Loucy (cell line): ENCODE results near the gene COPE.

Experiments used
- H2AFZ ChIP-seq: fragments of 200-600 bp; sonication (generic); 2 replicates; pipeline ENCODE4 v1.6.0; 2016; ENCODE audit warnings: antibody characterized with exemption, mild to moderate bottlenecking, low read length, moderate library complexity
- H3F3A ChIP-seq: fragments of 200-600 bp; 2 replicates; pipeline ENCODE4 v1.6.0; 2016; ENCODE audit warnings: antibody characterized with exemption, low read depth, mild to moderate bottlenecking
- H3K27me3 ChIP-seq: fragments of 200-600 bp; sonication (generic); 2 replicates; pipeline ENCODE4 v1.6.1; 2014; ENCODE audit warnings: low read length, mild to moderate bottlenecking; ENCODE audit not compliant: insufficient read depth, poor library complexity, severe bottlenecking
- H3K36me3 ChIP-seq: fragments of 200-600 bp; sonication (generic); 2 replicates; pipeline ENCODE4 v1.6.1; 2016; ENCODE audit warnings: low read length; ENCODE audit not compliant: insufficient read depth
- H3K4me1 ChIP-seq: fragments of 200-600 bp; sonication (generic); 2 replicates; pipeline ENCODE4 v1.5.1; 2014; ENCODE audit warnings: low read length, mild to moderate bottlenecking; ENCODE audit not compliant: insufficient read depth, poor library complexity, severe bottlenecking
- H3K4me2 ChIP-seq: fragments of 200-600 bp; sonication (generic); 2 replicates; pipeline ENCODE4 v1.6.0; 2014; ENCODE audit warnings: antibody characterized with exemption, low read length, low read depth, mild to moderate bottlenecking; ENCODE audit not compliant: poor library complexity, severe bottlenecking
- H3K4me3 ChIP-seq: fragments of 200-600 bp; sonication (generic); 2 replicates; pipeline ENCODE4 v1.5.1; 2014; ENCODE audit warnings: low read length, mild to moderate bottlenecking, mixed read lengths; ENCODE audit not compliant: poor library complexity, severe bottlenecking
- H3K79me2 ChIP-seq: fragments of 200-600 bp; sonication (generic); 2 replicates; pipeline ENCODE4 v1.6.1; 2014; ENCODE audit warnings: low read length; ENCODE audit not compliant: insufficient read depth
- H3K9ac ChIP-seq: fragments of 200-600 bp; sonication (generic); 2 replicates; pipeline ENCODE4 v1.6.0; 2014; ENCODE audit warnings: mild to moderate bottlenecking, low read depth, low read length, moderate library complexity; ENCODE audit not compliant: poor library complexity, severe bottlenecking
- H3K9me2 ChIP-seq: fragments of 200-600 bp; sonication (generic); replicated peaks from 2 replicates; pipeline ENCODE4 v1.6.1; 2016; ENCODE audit warnings: low read depth, low read length, mixed read lengths
- H3K9me3 ChIP-seq: fragments of 200-600 bp; sonication (generic); 2 replicates; pipeline ENCODE4 v1.6.1; 2014; ENCODE audit warnings: mild to moderate bottlenecking, antibody characterized with exemption, low read length, low read depth; ENCODE audit not compliant: insufficient read depth
- H4K20me1 ChIP-seq: fragments of 200-600 bp; sonication (generic); 2 replicates; pipeline ENCODE4 v1.6.0; 2014; ENCODE audit warnings: antibody characterized with exemption, low read length, mild to moderate bottlenecking; ENCODE audit not compliant: insufficient read depth, poor library complexity, severe bottlenecking
- CTCF ChIP-seq: fragments of 200-600 bp; sonication (generic); conservative IDR thresholded peaks from 2 replicates; pipeline ENCODE4 v1.5.1; 2014; ENCODE audit warnings: mild to moderate bottlenecking, antibody characterized with exemption, low read length
- EZH2phosphoT487 ChIP-seq: fragments of 200-600 bp; IDR thresholded peaks from 2 replicates; pipeline ENCODE4 v1.6.1; 2018; ENCODE audit warnings: antibody characterized with exemption, mild to moderate bottlenecking, moderate library complexity, borderline replicate concordance

Gene COPE

DNA sequence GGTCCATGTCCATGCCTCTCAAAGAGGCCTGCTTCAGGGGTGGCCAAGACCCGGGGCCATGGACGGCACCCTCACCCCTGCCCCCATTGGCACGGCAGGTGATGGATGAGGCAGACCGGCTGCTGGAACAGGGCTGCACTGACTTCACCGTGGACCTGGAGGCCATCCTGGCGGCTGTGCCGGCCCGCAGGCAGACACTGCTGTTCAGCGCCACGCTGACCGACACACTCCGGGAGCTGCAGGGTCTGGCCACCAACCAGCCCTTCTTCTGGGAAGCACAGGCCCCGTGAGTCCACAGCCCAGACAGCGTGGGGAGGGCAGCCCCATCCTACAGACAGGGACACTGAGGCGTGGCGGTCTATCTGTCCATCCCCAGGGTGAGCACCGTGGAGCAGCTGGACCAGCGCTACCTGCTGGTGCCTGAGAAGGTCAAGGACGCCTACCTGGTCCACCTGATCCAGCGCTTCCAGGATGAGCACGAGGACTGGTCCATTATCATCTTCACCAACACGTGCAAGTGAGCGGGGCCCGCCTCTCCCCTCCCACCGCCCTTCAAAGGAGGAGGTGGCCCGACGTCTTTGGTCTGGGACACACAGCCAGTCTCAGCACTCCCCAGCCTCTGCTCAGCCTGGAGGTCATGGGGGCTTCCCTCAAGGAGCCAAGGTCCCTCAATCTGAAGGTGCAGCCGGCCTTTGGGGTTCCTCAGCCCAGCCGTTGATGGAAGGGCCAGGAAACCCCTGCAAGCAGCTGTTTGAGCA, 3.2 kb upstream of the COPE start:
- no peaks in the 10 kb centered on the region for H3F3A ChIP-seq
- H3K27me3 ChIP-seq, result no peaks in the 10 kb centered on the region
- no peak overlapping the region for H3K9ac ChIP-seq
- no peak overlapping the region for H3K4me2 ChIP-seq
- no peak overlapping the region for H3K4me3 ChIP-seq
- H3K4me1 ChIP-seq, result no peaks in the 10 kb centered on the region
- peaks cover 40% of the 10 kb centered on the region for H3K79me2 ChIP-seq
- H3K36me3 ChIP-seq, result peaks cover 27% of the 10 kb centered on the region; the same call in 1 of the 2 replicates
- H3K9me2 ChIP-seq, result no peaks in the 10 kb centered on the region
- no peak overlapping the region for H2AFZ ChIP-seq
- H4K20me1 ChIP-seq, result peaks cover 10% of the 10 kb centered on the region
- no peaks in the 10 kb centered on the region for H3K9me3 ChIP-seq
- TF ChIP-seq CTCF (no peak), EZH2phosphoT487 (no peak)

DNA sequence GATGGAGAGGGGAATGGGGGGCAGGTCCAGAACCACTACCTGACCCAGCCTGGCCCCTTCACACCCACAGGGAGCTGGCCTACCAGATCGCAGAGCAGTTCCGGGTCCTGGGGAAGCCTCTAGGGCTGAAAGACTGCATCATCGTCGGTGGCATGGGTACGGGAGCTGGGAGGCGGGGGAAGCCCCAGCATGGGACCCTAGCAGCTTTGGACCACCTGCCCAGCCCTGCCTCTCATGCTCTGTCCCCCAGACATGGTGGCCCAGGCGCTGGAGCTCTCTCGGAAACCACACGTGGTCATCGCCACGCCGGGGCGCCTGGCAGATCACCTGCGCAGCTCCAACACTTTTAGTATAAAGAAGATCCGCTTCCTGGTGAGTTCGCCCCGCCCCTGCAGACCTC, 2.4 kb upstream of the COPE start:
- no peak overlapping the region for H3K4me3 ChIP-seq
- peaks cover 27% of the 10 kb centered on the region; the same call in 1 of the 2 replicates for H3K36me3 ChIP-seq
- peaks cover 14% of the 10 kb centered on the region for H4K20me1 ChIP-seq

DNA sequence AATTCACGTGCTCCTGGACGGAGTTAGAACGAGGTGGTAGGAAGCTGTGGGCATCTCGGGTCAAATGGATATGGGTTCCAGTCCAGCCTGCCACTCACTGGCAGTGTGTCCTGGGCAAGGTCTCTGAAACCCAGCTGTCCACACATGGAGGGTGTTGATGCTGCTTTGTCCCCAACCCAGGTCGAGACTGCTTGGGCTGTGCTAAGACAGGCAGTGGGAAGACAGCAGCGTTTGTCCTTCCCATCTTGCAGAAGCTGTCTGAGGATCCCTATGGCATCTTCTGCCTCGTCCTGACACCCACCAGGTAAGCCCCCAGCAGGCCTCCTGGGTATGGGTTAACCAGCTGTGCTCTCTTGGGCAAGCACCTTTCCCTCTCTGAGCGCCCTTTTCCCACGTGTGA, 1.2 kb upstream of the COPE start:
- Histone ChIP-seq H3K79me2 (peaks cover 57% of the 10 kb centered on the region), H3K36me3 (peaks cover 27% of the 10 kb centered on the region; the same call in 1 of the 2 replicates)

More for the DNA sequence above, 2.4 kb upstream of the COPE start:
- no peaks in the 10 kb centered on the region for H3K9me3 ChIP-seq
- H3K4me1 ChIP-seq, result no peaks in the 10 kb centered on the region
- H3K9ac ChIP-seq, result no peak overlapping the region
- H3K79me2 ChIP-seq, result peaks cover 48% of the 10 kb centered on the region
- no peaks in the 10 kb centered on the region for H3K9me2 ChIP-seq
- no peak overlapping the region for H2AFZ ChIP-seq
- H3F3A ChIP-seq, result no peaks in the 10 kb centered on the region
- H3K27me3 ChIP-seq, result no peaks in the 10 kb centered on the region
- H3K4me2 ChIP-seq, result peak overlapping the region; percentile 91
- TF ChIP-seq EZH2phosphoT487 (no peak), CTCF (no peak)

More for the DNA sequence above, 1.2 kb upstream of the COPE start:
- Histone ChIP-seq H3K4me1 (peaks cover 2% of the 10 kb centered on the region), H3K9ac (peak overlapping the region; percentile 80), H3K4me3 (peak overlapping the region; percentile 97), H3K27me3 (no peaks in the 10 kb centered on the region), H2AFZ (no peak overlapping the region), H3F3A (no peaks in the 10 kb centered on the region), H3K9me2 (no peaks in the 10 kb centered on the region), H3K4me2 (peak overlapping the region; percentile 91), H4K20me1 (peaks cover 14% of the 10 kb centered on the region), H3K9me3 (no peaks in the 10 kb centered on the region)
- TF ChIP-seq EZH2phosphoT487 (no peak), CTCF (no peak)
